ENCODE data around the gene SPTAN1.

- TF ChIP-seq, protein P1, sequence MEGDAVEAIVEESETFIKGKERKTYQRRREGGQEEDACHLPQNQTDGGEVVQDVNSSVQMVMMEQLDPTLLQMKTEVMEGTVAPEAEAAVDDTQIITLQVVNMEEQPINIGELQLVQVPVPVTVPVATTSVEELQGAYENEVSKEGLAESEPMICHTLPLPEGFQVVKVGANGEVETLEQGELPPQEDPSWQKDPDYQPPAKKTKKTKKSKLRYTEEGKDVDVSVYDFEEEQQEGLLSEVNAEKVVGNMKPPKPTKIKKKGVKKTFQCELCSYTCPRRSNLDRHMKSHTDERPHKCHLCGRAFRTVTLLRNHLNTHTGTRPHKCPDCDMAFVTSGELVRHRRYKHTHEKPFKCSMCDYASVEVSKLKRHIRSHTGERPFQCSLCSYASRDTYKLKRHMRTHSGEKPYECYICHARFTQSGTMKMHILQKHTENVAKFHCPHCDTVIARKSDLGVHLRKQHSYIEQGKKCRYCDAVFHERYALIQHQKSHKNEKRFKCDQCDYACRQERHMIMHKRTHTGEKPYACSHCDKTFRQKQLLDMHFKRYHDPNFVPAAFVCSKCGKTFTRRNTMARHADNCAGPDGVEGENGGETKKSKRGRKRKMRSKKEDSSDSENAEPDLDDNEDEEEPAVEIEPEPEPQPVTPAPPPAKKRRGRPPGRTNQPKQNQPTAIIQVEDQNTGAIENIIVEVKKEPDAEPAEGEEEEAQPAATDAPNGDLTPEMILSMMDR (IDR thresholded peaks at IDR 0.05): no peak
- TF ChIP-seq PBX3 (IDR thresholded peaks at IDR 0.05): no peak
- no peak for TF ChIP-seq EP300 (IDR thresholded peaks at IDR 0.05)
- no peak for TF ChIP-seq USF2 (IDR thresholded peaks at IDR 0.05)
- no peak for TF ChIP-seq CHD4 (IDR thresholded peaks at IDR 0.05; ENCODE audit: borderline replicate concordance)
- TF ChIP-seq CEBPB (IDR thresholded peaks at IDR 0.05): no peak
- no peak for TF ChIP-seq CHD2 (IDR thresholded peaks at IDR 0.05; ENCODE audit: low read length, partially characterized antibody)
- TF ChIP-seq POLR2A (IDR thresholded peaks at IDR 0.05; ENCODE audit: low read length): no peak; the same call in 1 of the 2 replicates
- no peak for TF ChIP-seq ELK1 (IDR thresholded peaks at IDR 0.05; ENCODE audit: low read depth, low read length)
- TF ChIP-seq MAZ (IDR thresholded peaks at IDR 0.05; ENCODE audit: borderline replicate concordance, low read depth, low read length): no peak
- no peak for TF ChIP-seq ZNF302 (CRISPR knock-in tag; IDR thresholded peaks at IDR 0.05)
These were observed 76.2 kb downstream of the SPTAN1 start for GRCh38 chr9:128628471-128629048.

Data from A549 (cell line).